ENCODE measurements around the gene VAX1.

DNA sequence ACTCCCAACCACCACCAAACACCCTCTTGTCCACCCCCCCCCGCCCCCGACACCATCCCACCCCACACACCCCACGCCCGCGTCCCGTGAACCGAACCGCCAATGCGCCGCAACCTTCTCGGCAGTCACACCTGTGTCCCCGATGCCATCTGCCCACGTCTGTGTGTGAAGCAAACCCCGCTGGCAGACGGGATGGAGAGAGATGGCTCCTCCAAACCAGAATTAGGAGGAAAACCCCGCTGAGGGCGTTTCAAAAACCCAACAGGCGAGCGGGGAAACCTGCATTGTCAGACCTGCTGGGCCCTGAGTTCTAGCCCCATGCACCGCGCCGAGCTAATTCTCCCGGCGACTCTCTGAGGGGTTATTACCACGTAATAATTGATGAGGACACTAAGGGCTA is 30.7 kb upstream of the VAX1 start:
- no peak for TF ChIP-seq EZH2 (IDR thresholded peaks at IDR 0.05)
- no peak for TF ChIP-seq POLR2AphosphoS5 (IDR thresholded peaks at IDR 0.05; ENCODE audit: low read depth, low read length)
- TF ChIP-seq CTCF (IDR thresholded peaks at IDR 0.05 in 2 of 3, conservative IDR thresholded peaks at IDR 0.05 in 1 of 3; ENCODE audit: borderline replicate concordance in 1 of 3, insufficient read depth in 1 of 3, low read depth in 2 of 3, low read length in 2 of 3) = no peak

Measured in HCT116 (cell line).